DMS114 treated with DMSO at 0.1 percent for 48 hours (cell line): Measurements from ENCODE around the gene TNFAIP6.

Source experiments
- DNase-seq: peaks from one replicate; lab custom pipeline; 2025; ENCODE audit not compliant: unreplicated experiment; lab: John Stamatoyannopoulos, UW

Gene TNFAIP6

DNA sequence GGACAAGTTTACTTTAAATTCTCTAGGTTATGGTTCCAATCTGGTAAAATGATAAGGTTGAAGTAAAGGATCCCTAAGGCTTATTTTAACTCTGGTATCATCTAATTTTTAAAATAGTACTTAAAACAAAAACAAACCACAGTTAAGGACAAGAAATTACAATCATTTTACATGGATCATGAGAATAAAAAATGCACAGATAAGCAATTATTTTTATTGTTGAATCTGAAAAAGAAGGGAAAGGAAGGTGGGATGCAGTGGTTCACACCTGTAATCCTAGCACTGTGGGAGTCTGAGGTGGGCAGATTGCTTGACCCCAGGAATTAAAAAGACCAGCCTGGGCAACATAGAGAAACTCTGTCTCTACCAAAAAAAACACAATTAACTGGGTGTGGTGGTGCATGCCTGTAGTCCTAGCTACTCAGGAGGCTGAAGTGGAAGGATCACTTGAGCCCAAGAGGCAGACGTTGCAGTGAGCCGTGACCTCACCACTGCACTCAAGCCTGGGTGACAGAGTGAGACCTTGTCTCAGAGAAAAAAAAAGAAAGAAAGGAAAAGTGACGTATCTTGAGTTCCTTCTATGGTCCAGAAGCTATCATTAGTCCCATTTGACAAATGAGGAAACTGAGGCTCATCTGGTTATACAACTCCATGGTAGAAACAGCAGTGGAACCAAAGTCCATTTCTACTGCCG is 2.5 kb downstream of the TNFAIP6 start:
- DNase-seq: no peak

DNA sequence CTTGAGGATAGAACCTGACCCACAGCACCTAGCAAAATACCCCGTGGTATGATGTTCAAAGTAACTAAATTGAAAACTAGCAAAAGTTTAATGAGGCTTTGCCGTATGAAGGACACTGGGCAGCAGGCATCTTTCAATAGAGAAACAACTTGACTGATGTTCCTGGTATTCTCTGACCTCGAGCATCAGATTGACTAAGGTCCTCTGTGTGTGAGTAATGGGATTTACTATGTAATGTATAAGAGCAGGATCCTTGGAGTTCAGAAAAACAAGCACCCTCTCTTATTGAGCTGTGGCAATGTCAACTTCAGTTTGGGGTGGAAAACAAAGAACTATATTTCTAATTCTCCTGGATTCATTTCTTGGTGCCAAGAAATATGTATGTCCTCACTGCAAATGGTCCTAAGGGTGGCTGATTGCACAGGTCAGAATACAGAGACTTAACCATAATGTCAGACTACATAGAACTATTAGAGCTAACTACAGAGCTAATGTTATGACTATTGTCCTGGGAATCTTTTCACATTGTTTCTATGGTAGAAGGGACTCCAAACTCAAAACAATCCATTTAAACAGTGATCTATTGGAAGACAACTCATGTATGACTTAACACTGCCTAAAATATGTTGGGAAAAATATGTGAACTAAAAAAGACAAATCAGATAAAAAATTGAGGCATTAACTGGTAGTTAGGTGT is 4.4 kb downstream of the TNFAIP6 start:
- DNase-seq: no peak

DNA sequence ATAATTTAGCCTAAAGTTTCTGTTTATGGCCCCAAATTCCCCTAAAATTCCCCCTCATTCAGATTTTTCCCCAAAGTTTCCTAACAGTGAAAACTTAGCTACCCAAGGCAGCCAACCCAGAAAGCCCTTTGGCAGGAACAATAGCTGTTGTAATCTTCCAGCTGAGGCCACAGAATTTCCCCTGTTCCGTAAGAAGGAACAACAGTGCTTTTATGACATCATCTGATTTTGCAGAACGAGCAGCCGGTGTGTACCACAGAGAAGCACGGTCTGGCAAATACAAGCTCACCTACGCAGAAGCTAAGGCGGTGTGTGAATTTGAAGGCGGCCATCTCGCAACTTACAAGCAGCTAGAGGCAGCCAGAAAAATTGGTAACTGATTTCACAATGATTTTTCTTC is 6.3 kb downstream of the TNFAIP6 start:
- DNase-seq: no peak

DNA sequence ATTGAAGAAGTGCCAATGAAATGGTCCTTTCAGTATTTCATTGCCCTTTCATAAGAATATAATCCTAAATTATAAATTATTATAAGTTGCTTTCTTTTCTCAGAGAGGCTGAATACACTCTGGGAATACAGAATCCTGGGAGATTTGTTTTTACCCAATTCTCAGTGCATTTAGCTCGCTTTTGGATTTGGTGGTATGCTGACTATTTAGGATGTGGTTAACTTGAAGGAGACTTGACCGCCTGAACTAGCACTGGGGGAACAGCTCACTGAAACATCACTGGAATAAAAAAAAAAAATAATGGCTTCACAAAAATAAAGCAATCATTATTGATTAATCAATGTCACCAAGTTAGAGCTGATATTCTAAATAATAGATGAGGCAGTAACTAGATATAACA is 10.2 kb downstream of the TNFAIP6 start:
- DNase-seq: no peak

DNA sequence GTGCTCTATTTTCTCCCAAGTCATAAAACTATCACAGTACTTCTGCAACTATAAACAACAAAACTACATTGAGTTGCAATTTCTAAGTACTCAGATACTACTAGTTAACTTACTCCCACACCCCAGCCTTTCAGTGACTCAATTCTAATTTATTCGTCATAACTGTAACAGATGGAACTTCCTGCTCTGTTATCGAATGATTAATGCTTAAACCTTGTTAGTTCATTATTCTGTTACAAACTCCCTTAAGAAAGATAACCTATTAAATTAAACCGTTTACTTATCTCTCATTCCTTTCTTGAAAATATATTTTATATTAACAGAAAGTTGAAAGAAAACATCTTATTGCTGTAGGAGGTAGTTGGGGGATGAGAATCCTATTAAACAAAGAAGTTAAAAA is 17.0 kb downstream of the TNFAIP6 start:
- DNase-seq: no peak

DNA sequence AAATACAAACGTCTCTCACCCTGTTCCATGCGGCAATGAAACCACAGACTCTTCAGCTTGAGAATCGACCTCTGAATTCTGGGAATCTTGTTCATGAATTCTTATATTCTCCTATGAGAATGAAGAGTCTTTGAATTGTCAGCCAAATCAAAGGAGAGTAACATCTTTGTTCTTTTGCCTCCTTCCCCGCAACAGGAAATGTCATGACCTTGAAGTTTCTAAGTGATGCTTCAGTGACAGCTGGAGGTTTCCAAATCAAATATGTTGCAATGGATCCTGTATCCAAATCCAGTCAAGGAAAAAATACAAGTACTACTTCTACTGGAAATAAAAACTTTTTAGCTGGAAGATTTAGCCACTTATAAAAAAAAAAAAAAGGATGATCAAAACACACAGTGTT is 21.8 kb downstream of the TNFAIP6 start:
- DNase-seq: no peak

DNA sequence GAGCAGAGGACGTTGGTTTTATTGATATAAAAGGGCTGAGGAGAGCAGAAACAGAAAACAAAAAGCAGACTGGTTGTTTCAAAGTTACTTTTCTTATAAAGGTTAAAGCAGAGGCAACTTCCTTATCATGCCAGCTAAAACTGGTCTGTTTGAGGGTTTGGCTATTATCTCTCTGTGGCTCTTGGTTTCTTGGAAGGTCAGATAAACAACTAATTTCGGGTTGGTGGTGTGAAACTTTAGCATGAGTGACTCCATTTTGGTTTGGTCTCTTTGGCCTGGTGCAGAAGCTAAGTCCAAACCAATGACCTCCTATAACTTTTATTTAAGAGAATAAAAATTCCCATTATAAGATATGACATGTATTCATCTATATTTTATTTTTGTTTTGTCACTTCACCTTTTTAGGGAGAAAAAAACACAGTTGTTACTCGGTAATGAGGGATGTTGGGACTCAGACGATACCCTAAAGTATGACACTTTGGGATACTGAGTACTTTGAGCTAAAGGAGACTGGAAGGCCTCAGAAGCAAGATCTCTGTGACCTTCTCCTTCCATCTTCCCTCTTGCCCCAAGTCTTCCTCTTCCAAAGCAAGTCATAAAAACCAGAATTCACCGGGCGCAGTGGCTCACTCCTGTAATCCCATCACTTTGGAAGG is 23.3 kb downstream of the TNFAIP6 start:
- no peak for DNase-seq

DNA sequence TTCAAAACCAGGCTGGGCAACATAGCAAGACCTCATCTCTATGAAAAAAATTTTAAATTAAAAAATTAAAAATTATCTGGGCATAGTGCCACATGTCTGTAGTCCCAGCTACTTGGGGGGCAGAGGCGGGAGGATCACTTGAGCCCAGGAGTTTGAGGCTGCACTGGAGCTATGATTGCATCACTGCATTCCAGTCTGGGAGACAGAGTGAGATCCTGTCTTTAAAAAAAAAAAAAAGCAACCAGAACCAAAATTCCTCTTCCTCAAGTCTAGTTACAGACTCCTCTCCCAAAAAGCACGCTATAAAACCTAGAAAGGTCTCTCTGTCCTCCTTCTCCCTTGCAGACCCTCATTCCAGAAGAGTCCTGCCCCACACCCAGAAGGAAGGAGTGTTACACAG is 23.9 kb downstream of the TNFAIP6 start:
- no peak for DNase-seq

DNA sequence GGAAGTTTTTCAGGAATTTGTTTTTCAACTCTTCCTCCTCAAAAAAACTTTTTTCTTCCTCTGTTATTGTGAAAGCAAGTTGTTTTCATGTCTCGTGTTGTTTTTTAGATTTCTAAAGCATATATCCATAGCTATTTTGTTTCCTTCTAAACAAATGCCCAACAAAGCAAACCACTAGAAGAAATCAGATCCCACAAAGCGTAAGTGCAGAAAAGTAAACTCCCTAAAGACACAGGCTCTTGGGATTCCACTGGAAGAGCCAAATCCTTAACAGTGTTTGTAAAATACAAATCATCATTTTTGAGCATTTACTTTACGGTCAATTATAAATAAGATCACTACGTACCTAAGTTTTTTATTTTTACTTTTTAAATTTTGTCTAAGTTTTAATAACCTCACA is 30.6 kb downstream of the TNFAIP6 start:
- DNase-seq: no peak

DNA sequence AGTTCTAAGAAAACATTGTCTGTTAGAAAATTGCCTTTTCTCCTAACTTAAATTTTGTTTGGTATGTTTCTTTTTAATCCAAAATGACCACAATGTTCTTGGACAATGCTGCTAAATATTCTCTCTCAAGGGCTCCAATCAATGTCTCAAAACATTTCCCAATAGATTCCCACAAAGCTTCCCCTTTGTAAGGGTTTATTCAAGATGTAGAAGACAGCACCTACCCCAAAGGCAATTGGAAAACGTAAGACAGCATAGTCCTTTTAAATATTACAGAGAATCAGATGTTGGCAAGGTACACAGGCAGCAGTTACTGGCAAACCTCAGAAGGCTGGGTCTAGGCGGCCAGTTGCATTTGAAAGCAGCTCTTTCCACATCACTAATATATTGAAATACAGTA is 34.0 kb downstream of the TNFAIP6 start:
- DNase-seq: no peak

DNA sequence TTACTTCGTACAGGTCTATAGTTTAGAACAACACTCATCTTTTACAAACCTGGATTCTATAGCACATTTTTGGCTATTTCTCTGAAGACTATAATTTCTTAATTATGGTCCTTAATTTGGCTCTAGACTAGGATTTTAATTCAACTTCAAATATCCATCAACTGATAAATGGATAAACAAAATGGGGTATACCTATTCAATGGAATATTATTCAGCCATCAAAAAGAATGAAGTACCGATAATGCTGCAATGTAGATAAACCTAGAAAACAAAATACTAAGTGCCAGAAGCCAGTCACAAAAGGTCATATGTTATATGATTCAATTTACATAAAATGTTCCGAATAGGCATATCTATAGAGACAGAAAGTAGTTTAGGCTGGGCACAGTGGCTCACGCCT is 37.1 kb downstream of the TNFAIP6 start:
- DNase-seq: no peak

DNA sequence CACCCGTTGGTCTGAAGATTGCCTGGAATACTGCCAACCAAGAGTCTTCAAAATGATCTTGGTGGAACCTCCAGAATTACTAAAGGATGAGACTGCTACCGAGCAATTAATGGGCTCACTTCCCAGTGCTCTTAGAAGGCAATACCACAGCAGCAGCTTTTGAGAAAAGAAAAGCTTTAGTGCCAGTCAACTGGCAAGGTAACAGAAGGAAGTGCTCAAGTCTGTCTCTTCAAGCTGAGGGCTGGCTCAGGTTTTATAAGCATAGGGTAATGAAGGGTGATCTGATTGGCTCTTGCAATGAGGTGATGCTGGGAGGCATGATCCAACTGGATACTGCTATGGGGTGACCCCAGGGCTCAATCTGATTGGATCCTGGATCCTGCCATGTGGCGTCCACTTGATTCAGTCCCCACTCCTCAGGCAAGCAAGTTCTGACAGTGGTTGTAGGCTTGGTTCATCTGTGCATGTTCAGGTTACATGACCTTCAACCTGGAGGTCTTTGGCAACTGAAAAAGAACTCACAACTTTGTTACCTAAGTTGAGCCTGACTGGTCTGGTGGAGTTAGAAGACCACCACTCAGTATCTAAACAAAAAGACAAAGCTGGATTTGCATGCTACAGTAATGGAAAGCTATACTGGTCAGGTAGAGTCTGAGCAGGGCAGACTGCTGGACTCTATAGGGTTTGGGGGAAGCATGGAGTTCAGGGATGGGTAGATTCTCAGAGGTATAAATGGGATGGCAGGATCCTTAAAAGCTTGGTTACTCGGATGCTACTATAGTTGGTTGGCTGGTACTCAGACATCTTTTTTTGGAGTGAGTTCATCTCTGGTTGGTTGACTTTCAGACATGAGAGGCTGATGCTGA is 38.4 kb downstream of the TNFAIP6 start:
- DNase-seq: no peak

DNA sequence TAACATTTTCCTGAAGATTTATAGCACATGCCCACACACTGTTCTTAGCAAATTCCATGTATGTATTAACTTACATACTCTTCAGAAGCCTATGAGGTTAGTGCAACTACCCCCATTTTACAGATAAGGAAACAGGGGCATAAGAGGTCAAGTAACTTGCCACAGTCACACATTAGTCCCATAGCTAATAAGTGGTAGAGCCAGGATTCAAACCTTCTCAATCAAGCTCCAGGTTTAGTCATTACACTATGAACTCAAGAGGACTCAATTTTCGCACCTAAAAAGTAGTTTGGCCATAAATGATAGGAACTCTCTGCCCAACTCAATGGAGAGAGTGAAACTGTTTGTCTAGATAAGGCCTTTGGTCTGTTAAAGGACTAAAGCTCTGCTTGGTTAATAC is 42.6 kb downstream of the TNFAIP6 start:
- DNase-seq: no peak

DNA sequence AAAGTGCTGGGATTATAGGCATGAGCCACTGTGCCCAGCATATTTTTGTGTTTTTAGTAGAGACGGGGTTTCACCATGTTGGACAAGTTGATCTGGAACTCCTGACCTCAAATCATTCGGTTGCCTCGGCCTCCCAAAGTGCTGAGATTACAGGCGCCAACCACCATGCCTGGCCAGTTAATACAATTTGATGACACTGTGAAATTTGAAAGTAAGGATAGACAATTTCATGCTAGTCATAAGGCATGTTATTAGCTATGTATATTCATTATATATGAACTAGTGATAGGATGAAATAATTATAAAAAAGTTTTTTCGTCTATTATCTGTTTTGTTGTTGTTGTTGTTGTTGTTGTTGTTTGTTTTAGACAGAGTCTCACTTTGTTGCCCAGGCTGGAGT is 43.8 kb downstream of the TNFAIP6 start:
- DNase-seq: no peak

DNA sequence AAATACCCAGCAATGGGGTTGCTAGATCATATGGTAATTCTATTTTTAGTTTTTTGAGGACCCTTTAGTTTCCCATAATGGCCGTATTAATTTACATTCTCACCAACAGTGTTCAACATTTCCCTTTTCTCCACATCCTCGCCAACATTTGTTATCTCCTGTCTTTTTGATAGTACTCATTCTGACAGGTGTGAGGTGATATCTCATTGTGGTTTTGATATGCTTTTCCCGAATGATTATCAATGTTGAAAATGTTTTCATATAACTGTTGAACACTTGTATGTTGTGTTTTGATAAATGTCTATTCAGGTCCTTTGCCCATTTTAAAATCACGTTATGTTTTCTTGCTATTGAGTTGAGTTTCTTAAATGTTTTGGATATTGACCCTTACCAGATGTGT is 46.5 kb downstream of the TNFAIP6 start:
- no peak for DNase-seq

DNA sequence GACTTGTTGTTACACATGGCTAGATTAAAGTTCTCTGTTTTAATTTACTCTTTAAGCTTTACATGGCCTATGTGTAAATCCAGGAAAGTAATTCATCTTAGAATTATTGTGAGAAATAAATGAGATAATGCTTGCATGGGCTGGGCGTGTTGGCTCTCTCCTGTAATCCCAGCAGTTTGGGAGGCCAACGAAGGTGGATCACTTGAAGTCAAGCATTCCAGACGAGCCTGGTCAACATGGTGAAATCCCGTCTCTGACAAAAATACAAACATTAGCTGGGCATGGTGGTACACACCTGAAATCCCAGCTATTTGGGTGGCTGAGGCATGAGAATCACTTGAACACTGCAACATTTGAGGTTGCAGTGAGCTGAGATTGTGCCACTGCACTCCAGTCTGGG is 48.0 kb downstream of the TNFAIP6 start:
- no peak for DNase-seq

DNA sequence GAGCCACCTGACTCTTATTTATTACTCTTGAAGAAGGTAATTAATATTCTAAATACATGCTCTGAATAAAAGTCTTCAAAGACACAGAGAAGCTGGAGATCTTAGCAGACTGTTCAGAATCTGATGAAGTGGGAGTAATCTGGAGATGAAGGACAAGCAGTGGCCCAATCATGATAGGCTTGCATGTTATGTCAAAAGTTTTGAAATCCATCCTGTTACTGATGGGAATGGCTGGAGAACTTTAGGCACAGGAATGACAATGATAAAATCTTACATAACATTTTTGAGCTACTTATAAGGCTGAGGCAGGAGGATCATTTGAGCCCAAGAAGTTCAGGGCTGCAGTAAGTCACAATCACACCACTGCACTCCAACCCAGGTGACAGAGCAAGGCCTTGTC is 49.9 kb downstream of the TNFAIP6 start:
- no peak for DNase-seq

DNA sequence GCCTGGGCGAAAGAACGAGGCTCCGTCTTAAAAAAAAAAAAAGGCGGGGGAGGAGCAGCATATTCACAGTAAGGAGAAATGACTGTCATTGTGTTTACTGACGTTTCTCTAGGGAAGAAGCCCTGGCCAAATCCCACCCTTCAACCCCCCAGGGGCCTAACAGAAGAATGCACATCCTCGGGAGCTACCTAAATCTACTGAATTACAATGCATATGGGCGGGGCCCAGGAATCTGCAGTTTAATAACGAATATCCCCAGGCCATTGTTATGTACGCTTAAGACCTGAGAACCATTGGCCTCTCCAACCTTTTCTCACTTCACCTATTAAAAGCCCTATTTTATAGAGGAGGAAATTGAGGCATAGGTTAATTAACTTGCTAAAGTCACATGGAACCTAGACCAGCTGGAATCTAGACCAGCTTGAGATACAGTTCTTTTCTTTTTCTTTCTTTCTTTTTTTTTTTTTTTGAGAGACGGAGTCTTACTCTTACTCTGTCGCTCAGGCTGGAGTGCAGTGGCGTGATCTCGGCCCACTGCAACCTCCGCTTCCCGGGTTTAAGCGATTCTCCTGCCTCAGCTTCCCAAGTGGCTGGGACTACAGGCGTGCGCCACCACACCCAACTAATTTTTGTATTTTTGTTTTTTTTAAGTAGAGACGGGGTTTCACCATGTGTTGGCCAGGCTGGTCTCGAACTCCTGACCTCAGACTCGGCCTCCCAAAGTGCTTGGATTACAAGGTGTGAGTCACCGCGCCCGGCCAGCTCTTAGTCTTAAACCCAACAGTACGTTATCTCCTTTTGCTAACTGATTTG is 51.6 kb downstream of the TNFAIP6 start:
- DNase-seq: no peak

DNA sequence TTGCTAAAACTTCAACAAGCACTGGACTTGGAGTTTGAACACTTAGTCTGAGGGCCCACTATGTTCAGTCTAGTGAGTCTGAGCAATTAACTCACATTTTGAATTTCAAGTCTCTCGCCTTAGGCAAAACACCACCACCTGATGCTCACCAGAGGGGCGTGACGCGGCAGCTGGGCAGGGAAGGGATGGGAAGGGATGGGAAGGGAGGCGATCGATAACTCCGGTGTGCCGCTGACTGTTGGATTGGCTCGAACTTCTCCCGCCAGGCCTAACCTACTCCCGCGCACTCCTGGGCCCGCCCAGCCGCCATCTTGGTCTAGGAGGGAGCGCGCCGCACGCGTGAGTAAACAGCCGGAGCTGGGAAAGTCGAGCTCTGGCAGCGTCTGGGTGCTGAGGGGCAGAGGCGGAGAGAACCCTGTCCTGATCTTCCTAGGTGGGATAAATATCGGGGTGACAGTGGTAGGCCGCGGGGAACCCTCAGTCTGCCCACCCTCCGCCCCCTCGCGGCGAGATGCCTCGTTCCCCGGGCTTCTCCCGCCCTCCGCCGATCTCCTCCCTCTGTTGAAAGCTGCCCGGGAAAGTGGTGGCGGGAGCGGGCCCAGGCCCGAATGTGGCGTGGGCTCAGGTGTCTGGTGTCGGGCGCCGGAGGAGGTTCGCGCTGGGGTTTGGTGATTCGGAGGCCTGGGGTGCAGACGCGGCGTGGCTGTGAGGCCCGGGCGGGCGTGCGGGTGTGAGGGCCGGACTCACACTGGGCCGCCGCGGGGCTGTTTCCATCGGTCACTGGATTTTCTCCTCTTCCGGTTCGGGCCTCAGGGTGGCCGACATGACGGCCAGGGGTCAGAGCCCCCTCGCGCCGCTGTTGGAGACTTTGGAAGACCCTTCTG is 52.5 kb downstream of the TNFAIP6 start, which contains the start of gene RIF1:
Gene RIF1 (plus strand): TSS at position 302 of the 884 bp plus-strand sequence. CDS start 522 bp downstream, at position 824.
- DNase-seq: peak; percentile 84

DNA sequence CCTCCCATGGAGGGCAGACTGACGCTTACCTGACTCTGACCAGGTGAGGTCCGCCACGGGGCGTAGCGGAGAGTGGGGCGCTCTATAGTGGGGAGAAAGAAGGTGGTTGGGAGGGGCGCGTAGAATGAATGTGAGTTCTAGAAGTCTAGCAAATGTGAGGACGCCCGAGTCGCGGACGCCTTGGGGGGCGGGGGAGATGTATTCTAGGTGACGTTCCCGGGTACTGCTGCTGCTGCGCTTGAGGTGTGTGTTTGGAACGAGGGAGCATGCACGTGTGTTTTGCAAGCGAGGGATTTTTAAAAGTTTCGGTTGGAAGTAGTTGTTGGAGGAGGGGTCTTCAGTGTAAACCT is 53.1 kb downstream of the TNFAIP6 start:
- DNase-seq: no peak
